C4-2B (cell line): ENCODE results near the gene SMIM11.

Experiments used
- H3K27ac ChIP-seq: fragments of 450-650 bp; 2 replicates; pipeline ENCODE4 v1.5.1; 2017
- ZFX ChIP-seq: fragments of 450-650 bp; IDR thresholded peaks from 2 replicates; pipeline ENCODE4 v1.6.1; 2017
- TF ChIP-seq, protein P1 (sequence below): fragments of 450-650 bp; conservative IDR thresholded peaks from 2 replicates; pipeline ENCODE4 v1.5.1; 2017; ENCODE audit warnings: mild to moderate bottlenecking

The SMIM11 gene

DNA sequence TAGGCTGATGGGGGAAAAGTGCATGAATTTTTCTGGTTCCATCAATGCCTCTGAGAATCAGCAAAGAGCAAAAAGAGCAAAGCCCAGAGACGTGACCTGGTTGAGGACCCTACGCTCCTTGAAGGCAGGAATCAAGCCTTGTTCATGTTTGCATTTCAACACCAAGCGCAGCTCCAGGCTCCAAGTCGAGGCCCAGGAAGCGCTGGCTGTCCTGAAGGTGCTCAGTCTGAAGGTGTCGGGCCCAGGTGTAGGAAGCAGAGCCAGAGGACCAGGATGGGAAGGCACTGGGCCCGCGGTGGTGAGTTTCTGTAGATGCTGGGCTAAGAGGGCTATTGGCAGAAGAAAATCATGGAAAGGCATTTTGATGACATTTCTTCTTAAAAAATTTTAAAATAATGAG lies 37.1 kb upstream of the SMIM11 start:
- TF ChIP-seq ZFX = no peak
- TF ChIP-seq, protein P1, sequence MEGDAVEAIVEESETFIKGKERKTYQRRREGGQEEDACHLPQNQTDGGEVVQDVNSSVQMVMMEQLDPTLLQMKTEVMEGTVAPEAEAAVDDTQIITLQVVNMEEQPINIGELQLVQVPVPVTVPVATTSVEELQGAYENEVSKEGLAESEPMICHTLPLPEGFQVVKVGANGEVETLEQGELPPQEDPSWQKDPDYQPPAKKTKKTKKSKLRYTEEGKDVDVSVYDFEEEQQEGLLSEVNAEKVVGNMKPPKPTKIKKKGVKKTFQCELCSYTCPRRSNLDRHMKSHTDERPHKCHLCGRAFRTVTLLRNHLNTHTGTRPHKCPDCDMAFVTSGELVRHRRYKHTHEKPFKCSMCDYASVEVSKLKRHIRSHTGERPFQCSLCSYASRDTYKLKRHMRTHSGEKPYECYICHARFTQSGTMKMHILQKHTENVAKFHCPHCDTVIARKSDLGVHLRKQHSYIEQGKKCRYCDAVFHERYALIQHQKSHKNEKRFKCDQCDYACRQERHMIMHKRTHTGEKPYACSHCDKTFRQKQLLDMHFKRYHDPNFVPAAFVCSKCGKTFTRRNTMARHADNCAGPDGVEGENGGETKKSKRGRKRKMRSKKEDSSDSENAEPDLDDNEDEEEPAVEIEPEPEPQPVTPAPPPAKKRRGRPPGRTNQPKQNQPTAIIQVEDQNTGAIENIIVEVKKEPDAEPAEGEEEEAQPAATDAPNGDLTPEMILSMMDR = no peak
- no peak overlapping the region for H3K27ac ChIP-seq

DNA sequence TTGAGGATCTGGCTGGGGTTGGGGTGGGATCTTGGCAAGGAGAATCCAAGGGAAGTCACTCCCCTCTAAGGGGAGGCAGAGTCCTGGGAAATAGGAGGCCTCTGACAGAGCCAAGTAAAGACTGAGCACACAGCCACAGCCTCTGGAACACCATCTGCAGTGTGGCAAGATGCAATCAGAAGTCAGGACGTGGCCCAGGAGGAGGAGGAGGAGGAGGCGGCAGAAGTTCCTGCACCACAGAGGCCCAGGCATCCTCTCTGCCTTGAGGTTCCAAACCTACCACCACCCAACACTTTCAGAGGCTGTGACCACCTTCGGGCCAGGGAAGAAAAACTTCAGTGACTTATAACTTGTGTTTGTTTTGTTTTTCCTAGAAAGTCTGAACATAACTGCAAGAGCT lies 35.2 kb upstream of the SMIM11 start:
- TF ChIP-seq ZFX = no peak
- TF ChIP-seq, protein P1 = no peak
- no peak overlapping the region for H3K27ac ChIP-seq

DNA sequence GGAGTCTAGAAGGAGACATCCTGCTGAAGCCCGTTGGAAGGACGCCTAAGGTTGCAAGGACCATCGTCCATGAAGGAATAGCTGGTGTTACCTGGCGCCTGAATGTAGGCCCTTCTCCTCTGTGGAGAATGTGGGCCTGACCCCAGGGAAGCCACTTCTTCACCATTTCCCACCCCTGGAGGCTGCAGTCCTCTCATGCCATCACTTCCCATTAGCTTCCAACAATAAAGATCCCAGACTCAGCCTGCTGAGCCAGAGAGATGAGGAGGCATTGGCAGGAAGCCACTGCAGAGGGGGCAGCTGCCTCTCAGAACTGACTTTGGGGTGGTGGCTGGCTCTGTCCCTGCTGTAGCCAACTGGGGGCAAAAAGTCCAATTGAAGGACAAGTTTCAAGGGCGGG lies 32.8 kb upstream of the SMIM11 start:
- H3K27ac ChIP-seq = no peak overlapping the region
- TF ChIP-seq, protein P1 = no peak
- no peak for TF ChIP-seq ZFX

DNA sequence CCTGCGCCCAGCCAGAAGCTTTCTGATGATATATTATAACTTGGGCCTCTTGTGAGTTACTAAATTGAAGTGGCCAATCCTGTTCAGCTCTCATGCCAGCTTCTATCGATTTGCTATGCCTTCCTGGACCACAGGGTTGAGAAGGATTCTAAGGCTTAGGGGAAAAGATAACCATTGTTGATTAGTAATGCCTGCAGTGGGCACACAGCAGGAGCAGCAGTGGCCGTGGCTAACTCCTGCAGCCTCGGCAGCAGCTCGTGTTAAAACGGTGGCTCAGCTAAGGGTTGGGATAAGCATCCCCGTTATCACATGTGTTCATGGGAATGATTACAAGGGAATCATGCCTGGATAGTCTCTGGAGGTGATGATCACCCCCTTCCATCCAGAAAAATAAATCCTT lies 32.0 kb upstream of the SMIM11 start:
- TF ChIP-seq ZFX = no peak
- TF ChIP-seq, protein P1 = no peak
- no peak overlapping the region for H3K27ac ChIP-seq

DNA sequence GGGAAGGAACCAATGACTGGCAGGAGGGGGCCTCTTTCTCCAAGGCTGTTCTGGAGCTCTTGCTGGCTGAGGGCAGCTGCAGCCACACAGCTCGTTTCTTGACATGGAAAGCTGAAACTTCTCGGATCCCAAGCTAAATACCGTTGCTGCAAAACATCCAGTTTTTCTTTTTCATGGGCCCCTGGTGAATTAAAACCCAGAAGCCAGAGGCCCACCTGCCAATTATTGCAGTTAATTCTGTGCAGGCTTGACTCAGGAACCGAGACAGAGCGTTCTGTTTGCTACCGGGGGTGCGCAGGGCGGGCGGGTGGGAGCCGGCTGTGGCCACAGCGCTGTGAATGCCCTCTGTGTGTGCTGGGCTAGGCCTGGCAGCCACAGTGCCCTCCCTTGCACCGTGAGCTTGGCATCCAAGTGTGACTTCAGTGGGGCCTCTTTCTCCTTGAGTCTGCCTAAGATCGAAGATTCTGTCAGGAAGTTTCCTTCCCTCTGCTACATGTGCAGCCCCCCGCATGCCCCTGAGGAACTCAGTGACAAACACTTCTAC lies 31.4 kb upstream of the SMIM11 start:
- H3K27ac ChIP-seq = no peak overlapping the region
- TF ChIP-seq, protein P1 = no peak
- TF ChIP-seq ZFX = no peak

DNA sequence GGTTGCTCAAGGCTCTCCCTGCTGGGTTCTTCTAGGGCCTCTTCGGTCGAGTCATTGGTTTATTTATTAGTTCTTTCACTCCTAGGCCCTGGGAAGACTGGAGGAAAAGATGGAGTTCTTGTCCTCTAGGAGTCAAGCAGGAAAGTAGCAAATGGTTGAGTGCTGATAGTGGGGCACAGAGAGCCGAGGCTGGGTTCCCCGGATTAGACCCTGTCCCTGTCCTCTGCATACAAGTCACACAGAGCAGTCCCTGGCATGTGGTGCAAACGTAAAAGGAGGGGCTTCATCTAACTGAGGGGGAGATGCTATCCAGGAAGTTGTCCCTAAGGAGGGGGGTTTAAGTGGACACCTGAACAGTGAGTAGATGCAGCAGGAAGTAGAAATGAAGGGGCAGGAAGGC lies 30.7 kb upstream of the SMIM11 start:
- no peak for TF ChIP-seq ZFX
- TF ChIP-seq, protein P1 = no peak
- H3K27ac ChIP-seq = no peak overlapping the region

DNA sequence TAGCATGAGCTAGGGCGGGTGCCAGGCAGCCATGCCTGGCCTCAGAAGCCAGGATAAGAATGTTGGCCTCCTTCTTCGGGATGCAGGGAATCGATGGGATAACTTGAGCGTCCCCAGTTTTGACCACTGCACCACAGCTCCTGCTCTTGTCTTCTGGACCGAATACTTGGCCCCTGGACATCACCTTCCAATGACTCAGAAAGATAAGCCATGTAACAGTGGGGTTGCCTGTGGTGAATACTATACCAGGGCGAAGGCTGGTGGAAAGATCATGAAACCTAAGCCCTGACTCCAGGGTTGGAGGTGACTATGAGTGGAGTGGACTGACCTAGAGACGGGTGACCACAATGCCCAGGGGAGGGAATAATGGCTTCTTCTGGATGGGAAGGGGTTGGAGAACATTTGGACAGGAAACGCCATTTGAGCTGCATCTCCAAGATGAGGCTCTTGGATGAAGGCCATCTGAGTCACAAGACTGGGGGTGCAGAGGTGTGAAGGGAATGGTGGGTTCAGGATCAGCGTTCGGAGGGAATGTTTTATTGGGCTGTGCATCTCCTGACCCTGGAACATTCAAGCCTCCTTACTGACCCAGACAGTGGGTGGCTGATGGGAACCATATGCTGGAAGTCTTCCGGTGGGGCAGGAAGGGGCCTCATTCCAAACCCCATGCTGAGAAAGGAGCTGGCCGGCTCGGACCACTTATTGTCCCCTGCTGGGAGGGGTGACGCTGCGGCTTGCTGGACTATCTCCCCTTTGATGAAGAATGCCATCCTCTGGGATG lies 30.0 kb upstream of the SMIM11 start:
- H3K27ac ChIP-seq = no peak overlapping the region
- no peak for TF ChIP-seq ZFX
- TF ChIP-seq, protein P1 = no peak
